Measurements from ENCODE around the gene TUBG2.
"Not testable (repeated sequence)": the region's sequence is repeated elsewhere in the genome, so short reads cannot be mapped to it uniquely, and the experiment has no call there.

The TUBG2 gene

GRCh38 chr17:42659079-42659931 is at the start of gene TUBG2:
Gene TUBG2, plus strand, starts transcription at chr17:42659284. Its CDS starts 220 bp downstream, at chr17:42659504.
- peak; percentile 87 for DNase-seq (ENCODE audit: extremely low read depth, insufficient read length)
- no peak for TF ChIP-seq CTCF (IDR thresholded peaks at IDR 0.05; ENCODE audit: insufficient read depth, low read length, poor library complexity, severe bottlenecking)
- H3K27me3 ChIP-seq (replicated peaks; ENCODE audit: control insufficient read depth, insufficient read depth, low read length), result no peaks in the 10 kb centered on the region
- no peaks in the 10 kb centered on the region; the same call in 1 of the 2 replicates for H3K36me3 ChIP-seq (ENCODE audit: control insufficient read depth, insufficient read depth, low read length)
- H3K4me3 ChIP-seq (replicated peaks; ENCODE audit: low read depth, low read length), result peak within 1 kb of the TSS; percentile 78

GRCh38 chr17:42609814-42610801 is 49.0 kb upstream of the TUBG2 start:
- not testable (repeated sequence) for H3K27me3 ChIP-seq (replicated peaks; ENCODE audit: control insufficient read depth, insufficient read depth, low read length); DNase-seq (ENCODE audit: extremely low read depth, insufficient read length)
- Histone ChIP-seq H3K4me3 (replicated peaks; ENCODE audit: low read depth, low read length) (peak overlapping the region; percentile 98), H3K36me3 (ENCODE audit: control insufficient read depth, insufficient read depth, low read length) (peaks cover 19% of the 10 kb centered on the region)

DNA sequence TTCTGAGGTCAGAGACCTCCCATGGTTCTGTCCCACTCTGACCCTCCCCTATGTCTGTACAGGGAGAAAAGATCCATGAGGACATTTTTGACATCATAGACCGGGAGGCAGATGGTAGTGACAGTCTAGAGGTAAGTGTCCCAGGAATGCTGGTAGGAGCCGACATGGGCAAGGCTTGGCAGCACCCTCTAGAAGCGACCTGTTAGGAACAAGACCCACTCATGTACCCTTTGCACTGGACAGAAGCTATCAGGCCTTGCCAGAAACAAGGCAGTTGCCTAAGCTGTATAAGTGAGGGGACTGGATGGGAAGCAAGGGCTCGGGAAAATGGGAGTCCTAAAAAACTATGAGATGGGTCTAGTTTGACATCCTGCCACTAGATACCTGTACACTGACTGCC is 47.1 kb upstream of the TUBG2 start:
- TF ChIP-seq CTCF (IDR thresholded peaks at IDR 0.05; ENCODE audit: insufficient read depth, low read length, poor library complexity, severe bottlenecking), result no peak
- no peaks in the 10 kb centered on the region for H3K27me3 ChIP-seq (replicated peaks; ENCODE audit: control insufficient read depth, insufficient read depth, low read length)

GRCh38 chr17:42613699-42614295 is 45.3 kb upstream of the TUBG2 start:
- Histone ChIP-seq H3K36me3 (ENCODE audit: control insufficient read depth, insufficient read depth, low read length) (peaks cover 24% of the 10 kb centered on the region), H3K4me3 (replicated peaks; ENCODE audit: low read depth, low read length) (no peak overlapping the region), H3K27me3 (replicated peaks; ENCODE audit: control insufficient read depth, insufficient read depth, low read length) (no peaks in the 10 kb centered on the region)
- no peak for DNase-seq (ENCODE audit: extremely low read depth, insufficient read length)
- TF ChIP-seq CTCF (IDR thresholded peaks at IDR 0.05; ENCODE audit: insufficient read depth, low read length, poor library complexity, severe bottlenecking), result no peak

More for the DNA sequence above, 47.1 kb upstream of the TUBG2 start:
- Histone ChIP-seq H3K4me3 (replicated peaks; ENCODE audit: low read depth, low read length) (no peak overlapping the region), H3K36me3 (ENCODE audit: control insufficient read depth, insufficient read depth, low read length) (peaks cover 24% of the 10 kb centered on the region)
- no peak for DNase-seq (ENCODE audit: extremely low read depth, insufficient read length)

DNA sequence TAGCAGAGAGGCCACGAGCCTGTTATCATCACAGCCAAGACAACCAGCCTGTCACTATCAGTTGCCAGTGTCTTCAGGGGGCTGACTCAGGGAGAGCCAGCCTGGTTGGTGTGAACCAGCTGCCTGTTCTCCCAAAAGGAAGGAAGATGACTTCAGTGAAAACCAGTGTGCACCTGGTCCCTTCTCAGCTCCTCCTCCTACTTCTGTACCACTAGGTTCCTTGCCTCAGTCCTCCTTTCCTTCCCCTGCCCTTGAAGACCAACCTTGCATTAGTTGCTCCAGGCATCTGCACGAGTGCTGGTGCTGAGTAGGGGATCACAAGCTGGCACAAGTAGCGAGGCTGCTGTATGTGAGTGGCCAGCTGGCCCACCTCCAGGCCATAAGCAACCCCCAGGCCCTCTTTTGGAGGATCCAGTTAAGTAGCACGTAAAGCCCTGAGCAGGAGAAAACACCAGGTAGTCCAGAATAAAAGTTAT is 41.1 kb upstream of the TUBG2 start:
- TF ChIP-seq CTCF (IDR thresholded peaks at IDR 0.05; ENCODE audit: insufficient read depth, low read length, poor library complexity, severe bottlenecking), result no peak
- peak overlapping the region; percentile 4 for H3K4me3 ChIP-seq (replicated peaks; ENCODE audit: low read depth, low read length)
- H3K27me3 ChIP-seq (replicated peaks; ENCODE audit: control insufficient read depth, insufficient read depth, low read length), result no peaks in the 10 kb centered on the region
- peaks cover 18% of the 10 kb centered on the region for H3K36me3 ChIP-seq (ENCODE audit: control insufficient read depth, insufficient read depth, low read length)
- DNase-seq (ENCODE audit: extremely low read depth, insufficient read length), result peak; percentile 64
